K562 (cell line): ENCODE results near the gene ANO3. TPM values are rescaled to one million over a fixed set of nuclear protein-coding genes. Genes with fewer than 3 reads are reported as not detected.

ENCODE experiments used
- ATAC-seq: fragments of 200-7000 bp; cut with Tn5 transposase; 3 replicates; pipeline ENCODE4 v1.9.1; 2020; ENCODE audit warnings: moderate library complexity
- BruUV-seq: library from RNA; stranded (reverse); fragments of 400-500 nt; replicated peaks from 2 replicates; lab custom pipeline; 2021; lab: Mats Ljungman, UMichigan
- CTCF ChIA-PET: fragments of 300-600 bp; formaldehyde crosslinking; extraction: SDS; loops from one replicate; lab custom pipeline; 2021; ENCODE audit warnings: low intra/inter-chr PET ratio; lab: Yijun Ruan, JAX
- POLR2A ChIA-PET: fragments of 300-600, 350-650 bp; sonication (Branson Sonifier 250); formaldehyde crosslinking; extraction: SDS; loops from one replicate; lab custom pipeline; 2021; ENCODE audit warnings: antibody characterized with exemption, inconsistent platforms; lab: Yijun Ruan, JAX
- DNase-seq, 4 experiments: peaks; one replicate each; pipeline versions ENCODE4 v3.0.0 to v3.0.0-alpha.2; 2011 to 2018; ENCODE audit warnings: low spot score in 3 of 4, mixed read lengths in 3 of 4; ENCODE audit errors: extremely low read depth in 1 of 4
- FAIRE-seq: peaks from 2 replicates; lab custom pipeline; 2011; peaks lifted over from hg19 to GRCh38; lab: Jason Lieb, UNC
- H2AFZ ChIP-seq: 2 replicates; pipeline ENCODE4 v1.6.0; 2011; ENCODE audit warnings: low read depth, low read length, control low read depth, inconsistent platforms
- H3K27ac ChIP-seq: fragments of 200-600 bp; 3 replicates; pipeline ENCODE4 v1.8.0; 2011; ENCODE audit warnings: low read depth, mild to moderate bottlenecking, control low read depth, inconsistent platforms, low read length, moderate library complexity, mixed read lengths; ENCODE audit errors: extremely low read depth
- H3K27me3 ChIP-seq, 2 experiments: fragments of 300-600 bp in 1 of 2; 2 replicates in 1 of 2; 3 replicates in 1 of 2; pipeline versions ENCODE4 v1.6.0 to v1.8.0; 2011; ENCODE audit warnings: inconsistent platforms in 2 of 2, low read length in 2 of 2, mild to moderate bottlenecking in 1 of 2, mixed read lengths in 1 of 2, moderate library complexity in 1 of 2; ENCODE audit not compliant: control insufficient read depth in 2 of 2, insufficient read depth in 2 of 2
- H3K36me3 ChIP-seq: fragments of 300-600 bp; 3 replicates; pipeline ENCODE4 v1.8.0; 2011; ENCODE audit warnings: mild to moderate bottlenecking, low read length, inconsistent platforms; ENCODE audit not compliant: control insufficient read depth, insufficient read depth
- H3K4me1 ChIP-seq, 2 experiments: fragments of 200-600 bp in 1 of 2; replicated peaks in 1 of 2; 2 replicates in 1 of 2; 3 replicates in 1 of 2; pipeline versions ENCODE4 v1.5.1 to v1.8.0; 2011; ENCODE audit warnings: inconsistent platforms in 2 of 2, low read length in 2 of 2, mild to moderate bottlenecking in 1 of 2, mixed read lengths in 1 of 2, moderate library complexity in 1 of 2; ENCODE audit not compliant: control insufficient read depth in 2 of 2, insufficient read depth in 2 of 2
- H3K4me2 ChIP-seq: 2 replicates; pipeline ENCODE4 v1.6.1; 2011; ENCODE audit warnings: low read length, control low read depth, inconsistent platforms, mixed read lengths; ENCODE audit not compliant: insufficient read depth
- H3K4me3 ChIP-seq: fragments of 200-600 bp; sonication (generic), shearing (Covaris generic); 2 replicates; pipeline ENCODE4 v1.5.1; 2016; ENCODE audit warnings: control low read depth, inconsistent platforms
- H3K79me2 ChIP-seq: fragments of 200-600 bp; 3 replicates; pipeline ENCODE4 v1.8.0; 2011; ENCODE audit warnings: low read length, inconsistent platforms; ENCODE audit not compliant: control insufficient read depth, insufficient read depth
- H3K9ac ChIP-seq, 2 experiments: 2 replicates each; pipeline versions ENCODE4 v1.6.0 to v1.6.1; 2011; ENCODE audit warnings: low read depth in 2 of 2, low read length in 2 of 2, control low read depth in 1 of 2, inconsistent platforms in 1 of 2, mild to moderate bottlenecking in 1 of 2, mixed read lengths in 1 of 2; ENCODE audit not compliant: insufficient read depth in 1 of 2
- H3K9me1 ChIP-seq: one replicate; pipeline ENCODE4 v1.6.0; 2011; ENCODE audit warnings: inconsistent platforms, mild to moderate bottlenecking, low read length, moderate library complexity; ENCODE audit not compliant: control insufficient read depth, insufficient read depth
- H3K9me3 ChIP-seq: replicated peaks from 2 replicates; pipeline ENCODE4 v1.5.1; 2011; ENCODE audit warnings: low read depth, low read length, inconsistent platforms; ENCODE audit not compliant: control insufficient read depth, insufficient read depth
- H4K20me1 ChIP-seq: replicated peaks from 2 replicates; pipeline ENCODE4 v1.6.1; 2011; ENCODE audit warnings: low read length, inconsistent platforms, mixed read lengths; ENCODE audit not compliant: control insufficient read depth, insufficient read depth
- BRD9 ChIP-seq: fragments of 450-650 bp; IDR thresholded peaks from 2 replicates; pipeline ENCODE4 v1.6.1; 2018; ENCODE audit warnings: low read depth; ENCODE audit not compliant: partially characterized antibody
- DPF2 ChIP-seq: fragments of 450-650 bp; IDR thresholded peaks from 2 replicates; pipeline ENCODE4 v1.6.1; 2016
- GMEB1 ChIP-seq: fragments of 250-450 bp; sonication (Bioruptor Pico); IDR thresholded peaks from 2 replicates; pipeline ENCODE4 v1.4.0; 2020; ENCODE audit warnings: mild to moderate bottlenecking
- HIVEP1 ChIP-seq: fragments of 250-450 bp; sonication (Bioruptor Pico); IDR thresholded peaks from 2 replicates; pipeline ENCODE4 v1.4.0; 2020; ENCODE audit warnings: mild to moderate bottlenecking
- MAFF ChIP-seq: IDR thresholded peaks from 2 replicates; pipeline ENCODE4 v1.6.1; 2012; ENCODE audit warnings: low read length, improper control_type of control experiment
- MCM7 ChIP-seq, 2 experiments: fragments of 450-650 bp; IDR thresholded peaks; 2 replicates each; pipeline ENCODE4 v1.6.1; 2016 to 2018
- MEF2A ChIP-seq: IDR thresholded peaks from 2 replicates; pipeline ENCODE4 v1.6.1; 2011; ENCODE audit warnings: low read depth, mild to moderate bottlenecking, low read length, moderate library complexity; ENCODE audit not compliant: control insufficient read depth
- MYC ChIP-seq, 2 experiments: fragments of 250-450 bp in 1 of 2; sonication (Bioruptor Pico) in 1 of 2; IDR thresholded peaks; 2 replicates each; pipeline versions ENCODE4 v1.5.1 to v1.6.1; 2012 to 2021; ENCODE audit warnings: low read depth in 2 of 2, borderline replicate concordance in 1 of 2, improper control_type of control experiment in 1 of 2, low read length in 1 of 2, mild to moderate bottlenecking in 1 of 2, moderate library complexity in 1 of 2
- PPARD ChIP-seq: fragments of 250-450 bp; sonication (Bioruptor Pico); IDR thresholded peaks from 2 replicates; pipeline ENCODE4 v1.8.0; 2022; ENCODE audit warnings: inconsistent platforms, mild to moderate bottlenecking, moderate library complexity
- PTTG1 ChIP-seq: fragments of 450-650 bp; IDR thresholded peaks from 2 replicates; pipeline ENCODE4 v1.6.1; 2016; ENCODE audit warnings: low read depth, mild to moderate bottlenecking, missing genetic modification characterization, missing compliant biosample characterization
- RBM25 ChIP-seq: fragments of 200-400 bp; formaldehyde crosslinking; IDR thresholded peaks from 2 replicates; pipeline ENCODE4 v1.6.1; 2018; ENCODE audit warnings: low read length, low read depth, moderate library complexity; ENCODE audit not compliant: severe bottlenecking
- SREBF2 ChIP-seq: sonication (generic); formaldehyde crosslinking; IDR thresholded peaks from 2 replicates; pipeline ENCODE4 v1.4.0; 2020; ENCODE audit warnings: mild to moderate bottlenecking, missing genetic modification reagents
- ZBTB11 ChIP-seq, 3 experiments: fragments of 200-800 bp in 1 of 3; fragments of 250-450 bp in 1 of 3; fragments of 450-650 bp in 1 of 3; sonication (Bioruptor Pico) in 1 of 3; sonication (Bioruptor generic) in 1 of 3; formaldehyde crosslinking in 1 of 3; IDR thresholded peaks; 2 replicates each; pipeline versions ENCODE4 v1.6.1 to v1.8.0; 2016 to 2022; ENCODE audit warnings: mild to moderate bottlenecking in 2 of 3, missing genetic modification characterization in 2 of 3, missing compliant biosample characterization in 1 of 3, moderate library complexity in 1 of 3
- ZBTB17 ChIP-seq: fragments of 450-650 bp; formaldehyde crosslinking; IDR thresholded peaks from 2 replicates; pipeline ENCODE4 v1.4.0; 2020; ENCODE audit warnings: mild to moderate bottlenecking
- ZNF507 ChIP-seq: conservative IDR thresholded peaks from 2 replicates; pipeline ENCODE4 v1.6.1; 2017; ENCODE audit warnings: missing genetic modification characterization, missing compliant biosample characterization
- ZNF583 ChIP-seq: fragments of 250-450 bp; sonication (Bioruptor Pico); IDR thresholded peaks from 2 replicates; pipeline ENCODE4 v1.4.0; 2020
- ZNF695 ChIP-seq: fragments of 450-650 bp; formaldehyde crosslinking; IDR thresholded peaks from 2 replicates; pipeline ENCODE4 v1.4.0; 2020; ENCODE audit warnings: mild to moderate bottlenecking, moderate library complexity
- ZNF785 ChIP-seq: fragments of 250-450 bp; sonication (Bioruptor Pico); IDR thresholded peaks from 2 replicates; pipeline ENCODE4 v1.4.0; 2020; ENCODE audit warnings: mild to moderate bottlenecking
- WGBS: fragments of 100-300 bp; shearing (Covaris generic); methylation state at CpG from one replicate; pipeline ENCODE4 v1.1.6; 2016; ENCODE audit warnings: low coverage, mixed read lengths; ENCODE audit not compliant: insufficient coverage; ENCODE audit errors: missing lambda C conversion rate; 5-methylcytosine and 5-hydroxymethylcytosine counted together
- in situ Hi-C: fragments of 300-500 bp; cut with MboI; formaldehyde crosslinking; loops from 4 replicates; pipeline ENCODE4 v1.15.0; 2018; ENCODE audit warnings: inconsistent platforms, mixed read lengths
- intact Hi-C: fragments of 100-400 bp; cut with micrococcal nuclease; formaldehyde crosslinking; loops from 2 replicates; pipeline ENCODE4 v1.14.2; 2022
- polyA plus RNA-seq, 8 experiments: library from polyadenylated mRNA; depleted of rRNA in 4 of 8; stranded (reverse) in 5 of 8; unstranded in 3 of 8; fragments of >200 nt; fragmentation: Nextera tagmentation in 2 of 8; fragmentation: Illumina TruSeq in 1 of 8; extraction: Ambion mirVana in 2 of 8; extraction: Trizol in 1 of 8; gene quantifications; 2 replicates each; pipeline versions ENCODE4 v1.2.1 to v1.2.3, GENCODE V29; 2011 to 2014; ENCODE audit warnings: inconsistent platforms in 1 of 8, missing spikeins in 1 of 8
- total RNA-seq, 7 experiments: library from RNA; depleted of rRNA in 6 of 7; stranded (reverse); fragments of >200 nt in 6 of 7; fragmentation: Illumina TruSeq in 2 of 7; extraction: Trizol in 2 of 7; gene quantifications; 2 replicates each; pipeline versions ENCODE4 v1.2.1 to v1.2.3, GENCODE V29; 2011 to 2021; ENCODE audit warnings: low replicate concordance in 1 of 7

Gene ANO3
- total and polyA plus RNA-seq, 9 of the 15 experiments (the other 6 are each of a cell fraction or from before 2014, with no cell fraction given): 0.01 to 0.13 (median 0.04) TPM; not detected in 1

- TF ChIP-seq PTTG1 (tag) (no peak), ZNF583 (CRISPR knock-in tag) (no peak), ZBTB11 (CRISPR knock-in tag; IDR thresholded peaks at IDR 0.05) (no peak), MAFF (0 out of 2 replicates have a peak, but pooled peaks have one; percentile 12), HIVEP1 (CRISPR knock-in tag) (no peak), ZNF785 (no peak)
- TF ChIP-seq, all 486 proteins: peak for 4
These were observed 78.9 kb downstream of the ANO3 start (continued) for GRCh38 chr11:26410706-26411366.

- H2AFZ ChIP-seq: no peak overlapping the region
- intact Hi-C loops: no loop called here
- H3K27me3 ChIP-seq: no peaks in the 10 kb centered on the region
- DNase-seq (no peak), ATAC-seq (no peak), FAIRE-seq (no peak)
- H3K79me2 ChIP-seq: no peaks in the 10 kb centered on the region
- H3K4me2 ChIP-seq: no peak overlapping the region
- H3K27ac ChIP-seq: no peak overlapping the region
- no peaks in the 10 kb centered on the region for H3K4me1 ChIP-seq
- POLR2A ChIA-PET: no interaction called here
- H3K9ac ChIP-seq: no peak overlapping the region
- CTCF ChIA-PET: no interaction called here
- H3K4me3 ChIP-seq: no peak overlapping the region
- in situ Hi-C loops: no loop called here
- H4K20me1 ChIP-seq: no peaks in the 10 kb centered on the region
- no TSS peak for BruUV-seq
- 0% methylated on average over 1 of the region's 1 CpG for WGBS
- no peaks in the 10 kb centered on the region for H3K9me3 ChIP-seq
- no peaks in the 10 kb centered on the region for H3K9me1 ChIP-seq
- H3K36me3 ChIP-seq: no peaks in the 10 kb centered on the region
- TF ChIP-seq GMEB1 (CRISPR knock-in tag): no peak
- no peak for TF ChIP-seq RBM25
- no peak for TF ChIP-seq SREBF2 (CRISPR knock-in tag)
- no peak for TF ChIP-seq ZNF507 (tag)
- TF ChIP-seq DPF2: no peak
- no peak for TF ChIP-seq BRD9
- no peak for TF ChIP-seq PPARD (CRISPR knock-in tag)
- no peak for TF ChIP-seq MYC (IDR thresholded peaks at IDR 0.05; ENCODE audit: low read depth, low read length)
- TF ChIP-seq MYC (CRISPR knock-in tag; IDR thresholded peaks at IDR 0.05; ENCODE audit: borderline replicate concordance, low read depth): no peak
- TF ChIP-seq MEF2A: no peak
- TF ChIP-seq ZNF695: no peak
- TF ChIP-seq MCM7 (IDR thresholded peaks at IDR 0.05): no peak
- TF ChIP-seq ZBTB17: no peak
These were observed 81.0 kb downstream of the ANO3 start for GRCh38 chr11:26412955-26413354.
